Breast epithelium (tissue), 4 donors: Measurements from ENCODE around the gene HCLS1. TPM values are rescaled to one million over a fixed set of nuclear protein-coding genes. Genes with fewer than 3 reads are reported as not detected.

Experiments used
- DNase-seq, 2 donors: peaks; one replicate each; pipeline ENCODE4 v3.0.0-alpha.2; 2019; ENCODE audit warnings: low spot score in 2 of 2
- H3K27ac ChIP-seq, 2 donors: fragments of 200-600 bp; sonication (generic) in 1 of 2; one replicate each; pipeline ENCODE4 v1.5.1; 2016 to 2019; ENCODE audit warnings: mild to moderate bottlenecking in 1 of 2
- H3K27me3 ChIP-seq, 2 donors: fragments of 200-600 bp; sonication (generic) in 1 of 2; one replicate each; pipeline versions ENCODE4 v1.5.1 to v1.6.0; 2017 to 2019; ENCODE audit warnings: control low read depth in 1 of 2, mild to moderate bottlenecking in 1 of 2
- H3K36me3 ChIP-seq: fragments of 200-600 bp; one replicate; pipeline ENCODE4 v1.5.1; 2019
- H3K4me1 ChIP-seq, 2 donors: fragments of 200-600 bp; sonication (generic); one replicate each; pipeline ENCODE4 v1.5.1; 2016 to 2019; ENCODE audit warnings: control low read depth in 1 of 2
- H3K4me3 ChIP-seq, 3 donors: fragments of 200-600 bp; sonication (generic); 1 replicate in 2 of 3; 2 replicates in 1 of 3; pipeline ENCODE4 v1.5.1; 2016 to 2019; ENCODE audit warnings: mild to moderate bottlenecking in 3 of 3, moderate library complexity in 2 of 3
- H3K9me3 ChIP-seq, 2 donors: fragments of 200-600 bp; sonication (generic) in 1 of 2; one replicate each; pipeline ENCODE4 v1.5.1; 2016 to 2019; ENCODE audit warnings: control low read depth in 1 of 2
- CTCF ChIP-seq, 3 donors: fragments of 450-650 bp; IDR thresholded peaks; one replicate each; pipeline ENCODE4 v1.5.1; 2016 to 2017; ENCODE audit warnings: antibody characterized with exemption in 3 of 3, mild to moderate bottlenecking in 3 of 3, moderate library complexity in 3 of 3
- POLR2A ChIP-seq: fragments of 450-650 bp; IDR thresholded peaks from one replicate; pipeline ENCODE4 v1.6.1; 2016; ENCODE audit warnings: antibody characterized with exemption, mild to moderate bottlenecking, moderate library complexity
- POLR2AphosphoS5 ChIP-seq, 3 donors: sonication (generic); formaldehyde crosslinking; IDR thresholded peaks; one replicate each; pipeline ENCODE4 v1.6.1; 2017; ENCODE audit warnings: antibody characterized with exemption in 3 of 3
- intact Hi-C: fragments of 100-400 bp; cut with DNase I; formaldehyde crosslinking; loops from one replicate; pipeline ENCODE4 v1.15.1; 2023; ENCODE audit warnings: low total_unique reads
- total RNA-seq, 3 donors: library from RNA; depleted of rRNA; stranded (reverse); fragments of >200 nt; gene quantifications; one replicate each; pipeline ENCODE4 v1.1.0, GENCODE V29; 2016

The HCLS1 gene, protein sequence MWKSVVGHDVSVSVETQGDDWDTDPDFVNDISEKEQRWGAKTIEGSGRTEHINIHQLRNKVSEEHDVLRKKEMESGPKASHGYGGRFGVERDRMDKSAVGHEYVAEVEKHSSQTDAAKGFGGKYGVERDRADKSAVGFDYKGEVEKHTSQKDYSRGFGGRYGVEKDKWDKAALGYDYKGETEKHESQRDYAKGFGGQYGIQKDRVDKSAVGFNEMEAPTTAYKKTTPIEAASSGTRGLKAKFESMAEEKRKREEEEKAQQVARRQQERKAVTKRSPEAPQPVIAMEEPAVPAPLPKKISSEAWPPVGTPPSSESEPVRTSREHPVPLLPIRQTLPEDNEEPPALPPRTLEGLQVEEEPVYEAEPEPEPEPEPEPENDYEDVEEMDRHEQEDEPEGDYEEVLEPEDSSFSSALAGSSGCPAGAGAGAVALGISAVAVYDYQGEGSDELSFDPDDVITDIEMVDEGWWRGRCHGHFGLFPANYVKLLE
- total RNA-seq = 100 to 1,000 TPM in 1 of 3 donors, 10 to 100 TPM in 2; 37.8 to 144 (median 42.6) TPM

DNA sequence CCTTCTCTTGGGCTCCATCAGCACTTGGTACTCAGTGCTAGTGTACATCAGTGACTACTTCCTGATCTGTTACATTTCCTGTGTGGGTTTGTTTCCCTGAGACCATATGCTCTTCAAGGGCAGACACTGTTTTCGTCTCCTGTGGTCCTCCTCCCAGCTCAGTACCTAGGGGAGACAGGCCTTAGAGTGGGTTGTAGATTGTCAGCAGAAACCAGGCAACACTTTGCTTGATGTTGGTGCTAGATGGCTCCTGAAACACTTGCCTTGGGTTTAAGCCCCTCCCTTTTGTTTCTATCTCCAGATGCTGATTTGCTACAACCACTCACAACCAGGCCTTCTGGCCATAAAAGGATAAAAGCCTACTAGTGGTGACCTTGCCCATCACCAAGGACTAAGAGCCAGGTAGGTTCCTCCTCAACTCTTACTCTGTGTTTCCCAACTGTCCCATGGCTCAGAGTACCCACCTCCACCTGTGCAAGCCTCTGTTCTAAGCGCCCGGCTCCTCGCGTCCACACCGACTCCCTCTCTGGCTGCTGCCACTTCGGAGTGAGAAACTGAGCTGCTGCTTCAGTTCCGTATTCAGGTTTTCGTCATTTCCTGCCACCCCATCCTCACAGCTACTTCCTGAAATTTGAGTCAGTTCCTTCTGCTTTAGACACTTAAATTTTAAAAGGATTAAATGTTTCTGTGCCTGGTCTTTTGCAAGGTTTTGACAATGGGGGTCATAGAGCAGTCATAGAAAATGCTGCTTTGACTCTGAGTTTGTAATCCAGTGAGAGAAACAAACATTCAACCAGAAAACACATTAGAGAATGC, at the start of gene HCLS1:
HCLS1 (minus strand) TSS at position 548 of the 816 bp plus-strand sequence. CDS start 2,556 bp downstream, outside the sequence.
- Histone ChIP-seq H3K4me1 (no peaks in the 10 kb centered on the region), H3K27ac (peak within 1 kb of the TSS; percentile 6 to 73), H3K36me3 (no peaks in the 10 kb centered on the region), H3K27me3 (no peaks in the 10 kb centered on the region), H3K9me3 (no peaks in the 10 kb centered on the region), H3K4me3 (peak within 1 kb of the TSS; percentile 20 to 52 (median 32))
- TF ChIP-seq CTCF (IDR thresholded peaks at IDR 0.05) (no peak), POLR2A (no peak), POLR2AphosphoS5 (IDR thresholded peaks at IDR 0.05) (peak in 1 of 3 donors; percentile 33)
- intact Hi-C loops = loop anchor here (10.0 kb wide), 1 partner anchor 874 kb away; no protein-coding TSS in a partner anchor
- DNase-seq = no peak

DNA sequence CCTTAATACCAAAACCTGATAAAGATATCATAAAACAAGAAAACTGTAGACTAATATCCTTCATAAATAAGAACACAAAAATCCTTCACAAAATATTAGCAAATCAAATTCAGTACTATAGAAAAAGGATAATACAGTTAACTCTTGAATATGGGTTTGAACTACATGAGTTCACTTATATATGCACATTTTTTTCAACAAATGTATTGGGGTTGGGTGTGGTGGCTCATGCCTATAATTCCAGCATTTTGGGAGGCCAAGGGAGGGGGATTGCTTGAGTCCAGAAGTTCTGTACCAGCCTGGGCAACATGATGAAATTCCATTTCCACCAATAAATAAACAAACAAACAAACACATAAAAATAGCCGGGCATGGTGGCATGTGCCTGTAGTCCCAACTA, 49.6 kb upstream of the HCLS1 start:
- Histone ChIP-seq H3K27me3 (no peaks in the 10 kb centered on the region), H3K36me3 (no peaks in the 10 kb centered on the region), H3K4me1 (no peaks in the 10 kb centered on the region), H3K27ac (no peak overlapping the region), H3K9me3 (no peaks in the 10 kb centered on the region), H3K4me3 (no peak overlapping the region)
- no peak for DNase-seq
- intact Hi-C loops = no loop called here
- TF ChIP-seq POLR2A (no peak), POLR2AphosphoS5 (IDR thresholded peaks at IDR 0.05) (no peak), CTCF (IDR thresholded peaks at IDR 0.05) (no peak)

DNA sequence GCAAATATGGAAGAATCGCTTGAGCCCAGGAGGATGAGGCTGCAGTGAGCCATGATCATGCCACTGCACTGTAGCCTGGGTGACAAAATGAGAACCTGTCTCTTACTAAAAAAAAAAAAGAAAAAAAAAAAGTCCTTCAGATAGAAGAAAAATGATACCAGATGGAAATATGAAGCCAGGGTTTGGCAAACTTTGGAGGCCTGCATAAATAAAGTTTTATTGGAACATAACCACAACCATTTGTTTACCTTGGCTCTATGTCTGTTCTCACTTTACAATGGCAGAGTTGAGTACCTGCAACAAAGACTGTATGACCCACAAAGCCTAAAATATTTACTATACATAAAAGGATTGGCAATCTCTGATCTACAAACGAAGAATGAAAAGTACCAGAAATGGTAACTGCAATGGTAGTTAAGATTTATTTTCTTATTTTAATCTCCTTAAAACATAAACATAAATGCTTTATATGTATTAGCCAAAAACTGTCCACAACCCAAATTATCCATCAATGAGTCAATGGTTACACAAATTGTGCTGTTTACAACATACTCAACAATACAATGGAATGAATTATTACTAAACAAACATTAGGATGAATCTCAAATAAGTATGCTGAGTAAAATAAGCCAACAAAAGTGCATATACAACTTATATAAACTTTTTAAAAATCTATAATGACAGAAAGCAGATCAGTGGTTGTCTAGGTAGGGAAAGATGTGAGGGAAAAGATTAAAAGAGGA, 47.0 kb upstream of the HCLS1 start:
- no peaks in the 10 kb centered on the region for H3K27me3 ChIP-seq
- no peak overlapping the region for H3K4me3 ChIP-seq
- H3K27ac ChIP-seq = no peak overlapping the region
- no peak for TF ChIP-seq POLR2AphosphoS5 (IDR thresholded peaks at IDR 0.05)
- no peak for TF ChIP-seq CTCF (IDR thresholded peaks at IDR 0.05)
- TF ChIP-seq POLR2A = no peak
- H3K9me3 ChIP-seq = peaks cover 0 to 6% of the 10 kb centered on the region in 2 donors
- no peaks in the 10 kb centered on the region for H3K4me1 ChIP-seq
- DNase-seq = no peak
- peaks cover 3% of the 10 kb centered on the region for H3K36me3 ChIP-seq
- intact Hi-C loops = no loop called here

DNA sequence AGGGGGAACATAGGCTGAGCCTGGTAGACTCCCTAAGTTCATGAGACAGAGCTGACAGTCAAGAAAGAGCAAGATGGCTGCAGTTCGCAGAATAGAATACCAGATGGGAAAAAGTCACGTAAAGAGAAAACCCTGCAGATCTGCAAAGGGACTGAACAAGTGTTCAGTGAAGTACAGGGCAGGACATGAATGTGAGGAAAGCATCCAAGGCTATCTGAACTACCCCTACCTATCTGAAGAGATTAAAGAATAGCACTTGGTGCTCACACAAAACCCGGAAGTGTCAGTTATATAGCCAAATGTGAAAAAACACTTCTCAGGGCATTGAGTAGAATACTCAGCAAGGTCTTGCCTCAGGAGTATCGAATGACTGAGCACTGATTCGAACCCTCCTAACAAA, 44.8 kb upstream of the HCLS1 start:
- Histone ChIP-seq H3K36me3 (peaks cover 3% of the 10 kb centered on the region), H3K4me1 (no peaks in the 10 kb centered on the region), H3K27me3 (no peaks in the 10 kb centered on the region), H3K9me3 (peaks cover 0 to 6% of the 10 kb centered on the region in 2 donors), H3K27ac (no peak overlapping the region), H3K4me3 (no peak overlapping the region)
- no peak for DNase-seq
- intact Hi-C loops = no loop called here
- TF ChIP-seq POLR2AphosphoS5 (IDR thresholded peaks at IDR 0.05) = no peak
- TF ChIP-seq CTCF (IDR thresholded peaks at IDR 0.05) = no peak
- no peak for TF ChIP-seq POLR2A
